ENCODE results near the gene PGM3.

GRCh38 chr6:83169511-83169910, 23.6 kb downstream of the PGM3 start:
- TF ChIP-seq JUN (IDR thresholded peaks at IDR 0.05) (no peak), POLR2A (IDR thresholded peaks at IDR 0.05; ENCODE audit: low read length) (no peak), CTCF (IDR thresholded peaks at IDR 0.05) (no peak), CHD4 (IDR thresholded peaks at IDR 0.05; ENCODE audit: borderline replicate concordance) (no peak), CHD2 (IDR thresholded peaks at IDR 0.05; ENCODE audit: low read length, partially characterized antibody) (no peak), MYC (IDR thresholded peaks at IDR 0.05; ENCODE audit: borderline replicate concordance, low read length) (no peak), BHLHE40 (IDR thresholded peaks at IDR 0.05; ENCODE audit: low read depth, low read length) (no peak), PHF8 (IDR thresholded peaks at IDR 0.05; ENCODE audit: borderline replicate concordance, low read depth) (no peak), RAD21 (conservative IDR thresholded peaks at IDR 0.05 in 1 of 2, IDR thresholded peaks at IDR 0.05 in 1 of 2) (no peak), REST (IDR thresholded peaks at IDR 0.05) (no peak), MAFK (IDR thresholded peaks at IDR 0.05; ENCODE audit: partially characterized antibody) (no peak), SREBF2 (IDR thresholded peaks at IDR 0.05) (no peak), JUNB (IDR thresholded peaks at IDR 0.05) (no peak), NFE2L2 (conservative IDR thresholded peaks at IDR 0.05; ENCODE audit: low read length) (no peak)
